ENCODE data around the gene CDHR2. TPM values are rescaled to one million over a fixed set of nuclear protein-coding genes. Genes with fewer than 3 reads are reported as not detected.

CDHR2 gene
- total RNA-seq, 6 experiments from 2014 or later = not detected

GRCh38 chr5:176621661-176622079, 72.5 kb downstream of the CDHR2 start:
- no peaks in the 10 kb centered on the region for H3K36me3 Mint-ChIP-seq (ENCODE audit: low read depth)
- H3K4me3 Mint-ChIP-seq = no peak overlapping the region
- H3K27me3 Mint-ChIP-seq (ENCODE audit: insufficient read depth) = peaks cover 56% of the 10 kb centered on the region
- peaks cover 13% of the 10 kb centered on the region for H3K4me1 Mint-ChIP-seq (ENCODE audit: low read depth)
- TF ChIP-seq CTCF (IDR thresholded peaks at IDR 0.05) = no peak
- no peak overlapping the region for H3K27ac Mint-ChIP-seq
- DNase-seq = no peak
- H3K9me3 Mint-ChIP-seq = no peaks in the 10 kb centered on the region

DNA sequence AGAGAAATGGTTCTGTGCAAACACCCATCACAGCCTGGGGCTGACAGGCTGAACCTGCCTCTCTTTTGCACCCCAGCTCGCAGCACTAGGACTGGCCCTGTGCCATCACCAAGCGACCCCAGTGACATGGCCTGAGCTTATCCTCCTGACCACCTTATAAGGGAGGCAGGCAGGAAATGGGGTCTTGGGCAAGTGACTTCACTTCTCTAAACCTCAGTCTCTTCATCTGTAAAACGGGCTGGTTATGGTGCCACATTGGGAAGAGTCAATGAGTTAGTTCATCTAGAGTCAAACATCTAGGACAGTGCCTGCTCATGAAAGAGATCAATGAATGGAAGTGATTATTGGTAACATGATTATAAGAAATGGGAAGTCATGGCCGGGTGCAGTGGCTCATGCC, 75.0 kb downstream of the CDHR2 start:
- Mint-ChIP-seq H3K27ac (no peak overlapping the region), H3K9me3 (no peaks in the 10 kb centered on the region), H3K4me1 (ENCODE audit: low read depth) (peaks cover 18% of the 10 kb centered on the region), H3K36me3 (ENCODE audit: low read depth) (no peaks in the 10 kb centered on the region), H3K4me3 (no peak overlapping the region), H3K27me3 (ENCODE audit: insufficient read depth) (peaks cover 55% of the 10 kb centered on the region)
- no peak for DNase-seq
- no peak for TF ChIP-seq CTCF (IDR thresholded peaks at IDR 0.05)

DNA sequence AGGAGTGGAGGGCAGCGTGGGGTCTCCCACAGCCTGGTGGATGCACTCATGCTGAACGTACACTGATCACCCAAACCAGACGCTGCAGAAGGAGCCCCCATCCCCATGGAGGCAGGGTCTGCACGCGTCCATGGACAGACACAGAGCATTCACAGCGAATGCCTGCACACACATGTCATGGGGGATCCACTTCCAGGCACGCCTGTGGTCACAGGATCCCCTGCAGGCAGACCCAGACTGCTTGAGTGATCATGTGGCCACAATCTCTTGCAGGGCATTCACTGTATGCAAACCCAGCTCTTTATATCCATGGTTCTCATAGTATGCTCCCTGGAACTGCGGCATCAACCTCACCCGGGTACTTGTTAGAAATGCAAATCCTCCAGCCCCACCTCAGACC, 75.8 kb downstream of the CDHR2 start:
- TF ChIP-seq CTCF (IDR thresholded peaks at IDR 0.05) = no peak
- Mint-ChIP-seq H3K9me3 (no peaks in the 10 kb centered on the region), H3K27ac (no peak overlapping the region), H3K27me3 (ENCODE audit: insufficient read depth) (peaks cover 58% of the 10 kb centered on the region), H3K4me3 (no peak overlapping the region), H3K4me1 (ENCODE audit: low read depth) (peaks cover 18% of the 10 kb centered on the region), H3K36me3 (ENCODE audit: low read depth) (no peaks in the 10 kb centered on the region)
- no peak for DNase-seq

GRCh38 chr5:176625512-176625911, 76.4 kb downstream of the CDHR2 start:
- no peak for TF ChIP-seq CTCF (IDR thresholded peaks at IDR 0.05)
- H3K27me3 Mint-ChIP-seq (ENCODE audit: insufficient read depth) = peaks cover 54% of the 10 kb centered on the region
- DNase-seq = no peak
- peaks cover 14% of the 10 kb centered on the region for H3K4me1 Mint-ChIP-seq (ENCODE audit: low read depth)
- H3K9me3 Mint-ChIP-seq = no peaks in the 10 kb centered on the region
- no peak overlapping the region for H3K4me3 Mint-ChIP-seq
- no peaks in the 10 kb centered on the region for H3K36me3 Mint-ChIP-seq (ENCODE audit: low read depth)
- H3K27ac Mint-ChIP-seq = no peak overlapping the region

- Mint-ChIP-seq H3K9me3 (no peaks in the 10 kb centered on the region), H3K27me3 (ENCODE audit: insufficient read depth) (peaks cover 55% of the 10 kb centered on the region), H3K27ac (no peak overlapping the region), H3K4me3 (no peak overlapping the region), H3K4me1 (ENCODE audit: low read depth) (peaks cover 12% of the 10 kb centered on the region), H3K36me3 (ENCODE audit: low read depth) (no peaks in the 10 kb centered on the region)
- TF ChIP-seq CTCF (IDR thresholded peaks at IDR 0.05) = no peak
- no peak for DNase-seq
Measured at GRCh38 chr5:176625966-176626875, 77.1 kb downstream of the CDHR2 start.
